GM12864 (cell line): ENCODE measurements around the gene ODC1.

Experiments
- DNase-seq: peaks from one replicate; pipeline ENCODE4 v3.0.0-alpha.2; 2011; ENCODE audit warnings: low read depth
- H3K4me3 ChIP-seq: 2 replicates; pipeline ENCODE4 v1.5.1; 2011; ENCODE audit warnings: mild to moderate bottlenecking, low read depth, low read length, control low read depth
- CTCF ChIP-seq: IDR thresholded peaks from 2 replicates; pipeline ENCODE4 v1.5.1; 2011; ENCODE audit warnings: low read depth, mild to moderate bottlenecking, moderate library complexity, low read length, control low read depth, inconsistent platforms; ENCODE audit errors: missing control alignments

The ODC1 gene

DNA sequence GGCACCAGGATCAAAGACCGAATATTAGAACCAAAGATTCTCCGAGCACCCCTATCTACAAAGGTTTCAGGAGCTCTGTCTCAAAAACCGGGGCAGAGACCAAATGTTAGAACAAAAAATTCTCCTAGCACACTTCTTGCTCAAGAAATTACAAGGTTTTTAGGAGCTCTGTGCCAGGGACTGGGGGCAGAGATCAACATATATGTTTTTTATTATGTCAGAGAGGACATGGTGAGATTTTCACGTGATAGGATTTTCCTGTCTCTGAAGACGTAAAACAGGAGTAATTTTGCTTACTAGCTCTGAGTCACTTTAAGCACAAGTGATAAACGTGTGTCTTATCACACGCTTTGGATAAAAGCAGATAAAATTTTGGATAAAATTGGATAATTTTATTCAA lies 34.8 kb upstream of the ODC1 start:
- H3K4me3 ChIP-seq = no peak overlapping the region
- no peak for DNase-seq
- TF ChIP-seq CTCF = no peak

DNA sequence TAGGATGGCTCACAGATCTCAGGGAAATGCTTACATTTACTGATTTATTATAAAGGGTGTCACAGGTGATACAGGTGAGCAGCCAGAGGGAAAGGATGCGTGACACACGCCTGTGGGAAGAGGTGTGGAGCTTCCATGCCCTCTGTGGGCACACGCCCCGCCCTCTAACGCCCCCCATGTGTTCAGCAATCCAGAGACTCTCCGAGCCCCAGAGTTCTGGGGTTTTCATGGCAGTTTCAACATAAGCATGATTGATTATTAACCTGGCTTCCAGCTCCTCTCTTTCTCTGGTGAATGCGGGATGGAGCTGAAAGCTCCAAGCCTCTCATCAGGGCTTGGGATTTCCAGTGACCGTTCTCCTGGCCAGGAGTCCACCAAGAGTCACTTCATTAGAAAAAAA lies 34.3 kb upstream of the ODC1 start:
- H3K4me3 ChIP-seq = no peak overlapping the region
- no peak for TF ChIP-seq CTCF
- no peak for DNase-seq

DNA sequence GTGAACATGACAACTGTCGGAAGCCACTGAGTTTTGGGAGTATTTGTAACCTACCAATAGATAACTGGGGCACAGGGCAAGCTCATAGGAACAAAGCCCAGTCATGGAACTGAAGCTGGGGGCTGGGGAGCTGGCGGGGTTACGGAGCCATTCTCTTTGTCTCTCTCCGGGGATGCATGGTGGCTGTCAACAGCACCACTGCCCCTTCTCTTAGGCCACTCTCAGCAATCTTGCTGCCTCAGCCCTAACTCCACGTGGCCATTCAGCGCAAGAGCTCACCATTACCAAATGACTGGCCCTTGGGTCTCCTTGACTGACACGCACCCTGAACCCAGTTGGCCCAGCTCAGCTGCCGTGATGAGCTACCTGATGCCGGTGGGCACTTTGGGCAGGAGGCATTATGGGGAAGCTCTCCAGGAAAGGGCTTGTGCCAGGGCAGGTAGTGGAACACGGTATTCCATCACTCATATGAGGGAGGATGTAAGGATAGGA lies 33.6 kb upstream of the ODC1 start:
- TF ChIP-seq CTCF = no peak

DNA sequence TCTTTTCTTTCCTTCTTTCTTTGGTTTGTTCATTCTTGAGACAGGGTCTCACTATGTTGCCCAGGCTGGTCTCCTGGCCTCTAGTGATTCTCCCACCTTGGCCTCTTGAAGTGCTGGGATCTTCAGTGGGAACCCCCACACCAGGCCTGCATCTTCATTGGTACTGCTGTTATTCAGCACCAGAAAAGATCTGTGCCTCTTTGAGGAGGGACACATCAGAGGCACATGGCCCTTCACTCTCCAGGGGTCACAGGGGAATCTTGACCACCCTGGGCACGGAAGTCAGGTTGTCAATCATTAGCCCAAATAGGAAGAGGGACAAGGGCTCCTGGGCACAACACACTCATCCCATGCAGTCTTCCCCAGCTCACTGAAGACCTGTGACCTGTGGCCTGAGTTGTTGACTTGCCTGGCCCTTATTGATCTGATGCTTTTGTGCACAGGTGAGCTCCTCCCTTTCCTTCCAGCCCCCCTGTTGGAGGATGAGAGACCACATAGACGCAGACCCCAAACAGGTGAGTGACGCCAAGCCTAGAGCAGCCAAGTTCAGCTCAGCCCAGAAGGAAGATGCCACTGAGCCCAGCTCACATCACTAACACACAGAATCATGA lies 33.0 kb upstream of the ODC1 start:
- TF ChIP-seq CTCF = no peak
- no peak overlapping the region for H3K4me3 ChIP-seq
- no peak for DNase-seq

More for the DNA sequence above, 33.6 kb upstream of the ODC1 start:
- no peak for DNase-seq
- no peak overlapping the region for H3K4me3 ChIP-seq

DNA sequence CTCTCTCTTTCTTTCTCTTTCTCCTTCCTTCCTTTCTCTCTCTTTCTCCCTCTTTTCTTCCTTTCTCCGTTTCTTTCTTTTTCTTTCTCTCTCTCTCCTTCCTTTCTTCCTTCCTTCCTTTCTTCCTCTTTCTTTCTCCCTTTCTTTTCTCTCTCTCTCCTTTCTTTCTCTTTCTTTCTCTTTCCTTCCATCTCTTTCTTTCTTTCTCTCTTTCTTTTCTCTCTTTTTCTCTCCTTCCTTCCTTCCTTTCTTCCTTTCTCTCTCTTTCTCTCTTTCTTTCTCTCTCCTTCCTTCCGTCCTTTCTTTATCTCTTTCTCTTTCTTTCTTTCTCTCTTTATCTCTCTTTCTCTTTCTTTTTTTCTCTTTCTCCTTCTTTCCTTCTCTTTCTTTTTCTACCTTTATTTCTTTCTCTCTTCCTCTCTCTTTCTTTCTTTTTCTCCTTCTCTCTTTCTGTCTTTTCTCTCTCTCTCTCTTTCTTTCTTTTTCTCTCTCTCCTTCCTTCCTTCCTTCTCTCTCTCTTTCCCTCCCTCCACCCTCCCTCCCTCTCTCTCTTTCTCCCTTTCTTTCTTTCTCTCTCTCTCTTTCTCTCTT lies 32.3 kb upstream of the ODC1 start:
- no peak for TF ChIP-seq CTCF
- H3K4me3 ChIP-seq = no peak overlapping the region
- DNase-seq = no peak

DNA sequence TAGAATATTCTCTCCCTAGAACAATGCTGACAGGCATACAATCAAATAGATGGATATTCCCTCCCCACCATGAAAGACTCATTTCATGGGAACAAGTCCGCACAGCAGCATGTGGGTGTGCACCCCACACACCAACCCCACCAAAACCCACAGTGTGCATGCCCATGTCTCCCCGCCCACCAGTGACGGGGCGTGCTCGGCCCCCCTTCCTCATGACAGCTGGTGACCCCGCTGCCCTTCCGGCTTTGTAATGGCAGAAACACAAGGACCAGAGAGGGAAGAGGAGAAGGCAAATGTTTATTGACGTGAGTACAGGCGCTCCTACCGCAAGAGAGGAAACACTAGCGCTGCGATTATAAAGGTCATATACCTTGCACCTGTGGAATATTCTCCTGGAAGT lies 30.8 kb upstream of the ODC1 start:
- no peak for DNase-seq
- no peak overlapping the region for H3K4me3 ChIP-seq
- no peak for TF ChIP-seq CTCF

DNA sequence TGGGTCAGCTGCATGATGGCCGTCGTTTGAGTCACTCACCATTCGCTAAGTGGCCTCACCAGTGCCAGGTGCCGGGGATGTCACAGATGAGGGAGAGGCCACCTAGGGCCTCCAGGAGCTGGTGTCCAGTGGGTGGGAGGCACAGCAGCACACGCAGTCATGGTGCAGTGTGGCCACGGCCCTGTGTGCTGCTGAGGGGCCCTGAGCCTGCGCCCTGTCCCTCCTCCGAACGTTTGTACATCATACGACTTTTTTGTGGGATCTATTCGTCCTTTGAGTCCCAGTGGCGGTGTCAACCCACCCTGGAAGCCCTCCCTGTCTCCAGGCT lies 30.1 kb upstream of the ODC1 start:
- TF ChIP-seq CTCF = no peak
- DNase-seq = no peak
- H3K4me3 ChIP-seq = no peak overlapping the region
